Activated CD8-positive, alpha-beta memory T cell treated with anti-CD3 and anti-CD28 coated beads, Interleukin-2, amount 50 U/mL, for 1 hour (primary cell): Measurements from ENCODE around the gene RHBDD1.

ENCODE experiments used
- DNase-seq: peaks from one replicate; pipeline ENCODE4 v3.0.0-alpha.2; 2020; ENCODE audit errors: extremely low read depth

The RHBDD1 gene

DNA sequence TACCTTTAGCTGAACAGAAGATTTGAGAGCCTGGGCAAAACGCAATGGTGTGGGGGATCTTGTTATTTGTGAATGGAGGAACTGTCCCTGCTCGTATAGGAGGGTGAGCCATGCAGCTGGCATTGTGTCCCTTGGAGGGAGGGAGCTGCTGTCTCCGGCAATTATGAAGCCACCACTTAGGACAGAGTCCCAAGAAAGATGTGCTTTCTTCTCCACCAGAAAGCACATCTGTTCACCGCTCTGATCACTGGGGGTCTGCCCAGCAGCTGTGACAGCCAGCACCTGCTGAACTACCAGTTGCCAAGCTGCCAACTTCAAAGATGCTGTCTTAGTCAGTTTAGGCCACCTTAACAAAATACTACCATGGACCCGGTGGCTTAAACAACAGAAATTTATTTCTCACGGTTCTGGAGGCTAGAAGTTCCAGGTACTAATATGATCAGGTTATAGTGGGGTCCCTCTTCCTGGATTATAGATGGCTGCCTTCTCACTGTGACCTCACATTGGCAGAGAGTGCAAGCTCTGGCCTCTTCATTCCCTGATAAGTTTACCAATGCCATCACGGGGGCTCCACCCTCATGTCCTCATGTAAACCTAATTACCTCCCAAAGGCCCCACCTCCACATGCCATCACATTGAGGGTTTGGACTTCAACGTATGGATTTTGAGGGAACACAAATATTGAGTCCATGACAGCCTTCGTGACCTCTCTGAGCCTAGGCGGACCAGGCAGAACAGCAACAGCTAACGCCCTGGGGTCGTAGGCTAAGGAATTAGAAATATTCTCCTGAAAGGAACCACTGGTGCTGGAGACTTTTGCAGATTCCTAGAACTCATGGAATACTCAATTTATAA is 148.3 kb downstream of the RHBDD1 start:
- DNase-seq: no peak

GRCh38 chr2:226984750-226985582 is 149.1 kb downstream of the RHBDD1 start:
- no peak for DNase-seq

DNA sequence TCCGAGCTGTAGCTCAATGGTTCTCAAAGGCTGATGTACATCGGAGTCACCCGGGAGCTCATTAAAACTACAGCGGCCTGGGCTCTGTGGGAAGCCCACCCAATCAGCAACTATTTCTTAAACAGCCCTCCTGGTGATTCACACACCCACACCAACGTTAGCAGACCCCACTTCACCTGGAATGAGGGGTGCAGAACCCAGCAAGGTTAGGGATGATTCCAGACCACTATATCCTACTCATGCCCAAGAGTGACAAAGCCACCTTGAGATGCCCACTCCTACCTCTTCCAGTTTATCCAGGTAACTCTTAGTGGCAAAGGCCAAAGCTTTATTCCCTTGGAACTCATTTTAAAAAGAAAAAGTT is 149.7 kb downstream of the RHBDD1 start:
- DNase-seq: no peak

- DNase-seq: no peak
These were observed 155.8 kb downstream of the RHBDD1 start for GRCh38 chr2:226991663-226992062.

GRCh38 chr2:226993171-226993570 is 157.3 kb downstream of the RHBDD1 start:
- DNase-seq: no peak

GRCh38 chr2:226994775-226995174 is 158.9 kb downstream of the RHBDD1 start:
- DNase-seq: no peak

GRCh38 chr2:226995625-226996041 is 159.8 kb downstream of the RHBDD1 start:
- DNase-seq: no peak

- DNase-seq: no peak
These were observed 163.8 kb downstream of the RHBDD1 start for GRCh38 chr2:226999661-227000060.

GRCh38 chr2:227000123-227000522 is 164.3 kb downstream of the RHBDD1 start:
- DNase-seq: no peak

GRCh38 chr2:227004482-227004881 is 168.6 kb downstream of the RHBDD1 start:
- no peak for DNase-seq

- no peak for DNase-seq
These were observed 170.5 kb downstream of the RHBDD1 start for GRCh38 chr2:227006189-227006897.

DNA sequence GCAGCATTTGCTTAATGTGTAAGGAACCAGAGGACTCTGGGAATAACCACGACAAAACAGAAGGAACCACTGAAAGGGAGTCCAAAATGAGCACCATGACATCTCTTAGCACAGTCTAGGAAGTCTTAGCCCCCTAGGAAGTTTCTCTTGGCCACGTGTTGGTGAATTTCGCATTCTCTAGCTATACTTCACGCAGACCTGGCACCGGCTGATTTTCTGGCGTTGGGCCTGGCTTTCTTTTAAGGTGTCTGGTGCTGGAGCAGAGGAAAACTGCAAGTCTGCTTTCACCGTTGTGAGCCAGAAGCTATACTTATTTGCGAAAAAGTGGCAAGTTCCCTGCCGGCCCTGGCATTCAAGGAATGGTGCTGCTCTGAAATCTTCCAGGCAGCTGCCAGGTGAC is 171.3 kb downstream of the RHBDD1 start:
- DNase-seq: no peak

- DNase-seq: no peak
These were observed 172.1 kb downstream of the RHBDD1 start for GRCh38 chr2:227007940-227008339.

GRCh38 chr2:227010433-227010832 is 174.6 kb downstream of the RHBDD1 start:
- no peak for DNase-seq

GRCh38 chr2:227013330-227013729 is 177.5 kb downstream of the RHBDD1 start:
- no peak for DNase-seq

DNA sequence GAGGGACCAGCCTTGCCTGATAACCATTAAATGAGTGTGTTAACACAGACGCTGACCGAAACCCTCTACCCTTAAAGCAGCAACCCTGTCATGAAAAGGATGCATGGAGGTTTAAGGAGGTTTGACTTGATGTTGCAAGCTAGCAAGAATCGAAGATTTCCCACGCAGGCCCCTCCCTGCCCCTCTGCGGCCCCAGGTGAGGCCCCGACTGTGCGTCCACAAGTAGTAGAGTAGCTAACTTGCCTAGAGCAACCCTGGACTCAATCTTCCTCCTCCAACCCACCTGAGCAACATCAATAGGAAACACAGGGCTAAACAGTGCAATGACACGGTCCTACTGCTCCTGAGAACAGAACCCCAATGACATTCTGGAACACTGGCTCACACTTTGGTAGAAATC is 178.0 kb downstream of the RHBDD1 start:
- no peak for DNase-seq

GRCh38 chr2:227016894-227017293 is 181.0 kb downstream of the RHBDD1 start:
- no peak for DNase-seq

GRCh38 chr2:227020416-227020815 is 184.6 kb downstream of the RHBDD1 start:
- no peak for DNase-seq

GRCh38 chr2:227022608-227023007 is 186.8 kb downstream of the RHBDD1 start:
- DNase-seq: no peak

GRCh38 chr2:227025510-227025909 is 189.7 kb downstream of the RHBDD1 start:
- no peak for DNase-seq

DNA sequence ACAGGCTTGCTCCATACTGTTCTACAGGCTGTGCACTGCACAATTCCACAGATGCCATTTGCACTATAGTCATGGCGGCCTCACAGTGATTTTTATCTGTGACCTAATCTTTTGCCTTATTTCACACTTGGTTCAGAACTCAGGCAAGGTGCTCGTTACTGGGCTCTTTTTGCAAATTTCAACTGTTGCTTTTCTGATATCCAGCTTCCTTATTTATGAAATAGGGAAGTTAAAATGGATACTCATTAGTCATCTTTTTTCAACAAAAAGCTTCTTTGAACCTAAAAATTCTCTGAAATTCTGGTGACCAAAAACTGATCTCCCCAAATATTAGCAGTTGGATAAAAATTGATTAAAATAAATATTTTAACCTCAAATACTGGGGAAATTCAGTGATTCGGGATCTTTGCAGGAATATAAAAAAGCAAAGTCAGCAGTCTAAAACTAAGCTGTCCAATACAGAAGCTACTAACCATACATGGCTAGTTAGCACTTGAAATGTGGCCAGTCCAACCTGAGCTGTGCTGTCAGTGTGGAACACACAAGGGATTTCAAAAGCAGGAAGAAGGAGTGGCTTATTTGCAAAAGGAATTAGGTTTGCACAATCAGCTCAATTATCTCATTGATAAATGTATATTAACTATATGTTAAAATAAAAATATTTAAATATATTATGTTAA is 193.7 kb downstream of the RHBDD1 start:
- DNase-seq: no peak

DNA sequence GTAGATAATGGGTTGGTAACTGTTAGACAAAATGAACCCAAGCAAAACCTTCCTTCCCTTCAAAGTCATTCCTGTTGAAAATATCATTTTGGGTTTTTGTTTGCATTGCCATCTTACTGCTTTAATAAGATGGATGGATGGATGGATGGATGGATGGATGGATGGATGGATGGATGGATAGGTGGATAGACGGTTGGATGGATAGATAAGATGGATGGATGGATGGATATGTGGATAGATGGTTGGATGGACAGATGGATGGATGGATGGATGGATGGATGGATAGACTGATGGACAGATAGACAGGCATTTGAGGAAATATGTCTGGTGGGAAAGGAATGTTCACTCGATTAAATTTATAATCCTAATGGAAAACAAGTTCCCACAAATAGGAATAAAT is 194.9 kb downstream of the RHBDD1 start:
- DNase-seq: no peak
